ENCODE data around the gene NAA30. TPM values are rescaled to one million over a fixed set of nuclear protein-coding genes. Genes with fewer than 3 reads are reported as not detected.

Gene NAA30
- total RNA-seq, 1 donor from 2014 or later, result 25.1 TPM

DNA sequence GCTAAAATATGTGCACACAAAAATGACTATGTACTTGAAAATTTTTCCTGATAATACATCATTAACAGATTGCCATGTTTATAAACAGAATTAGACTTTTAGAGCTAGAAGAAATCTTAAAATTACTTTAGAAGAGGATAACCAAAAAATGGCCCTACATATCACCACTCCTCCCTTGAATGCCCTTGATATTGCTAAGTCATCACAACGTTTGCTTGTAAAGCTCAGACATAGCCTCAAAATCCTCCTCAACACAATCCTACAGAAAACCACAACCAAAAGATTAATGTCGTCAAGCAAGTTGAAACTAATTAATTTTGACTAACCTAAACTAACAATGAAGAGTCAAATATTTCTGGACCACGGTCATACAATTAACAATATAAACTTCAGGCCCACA, 19.4 kb upstream of the NAA30 start:
- no peak overlapping the region for H3K27ac ChIP-seq (ENCODE audit: low read depth, low read length)
- H3K4me1 ChIP-seq (ENCODE audit: control insufficient read depth in 3 of 3, insufficient read depth in 3 of 3, low read length in 3 of 3), result no peaks in the 10 kb centered on the region
- H3K36me3 ChIP-seq (ENCODE audit: control insufficient read depth in 3 of 3, insufficient read depth in 3 of 3, low read length in 3 of 3), result no peaks in the 10 kb centered on the region
- H3K9me3 ChIP-seq (ENCODE audit: control insufficient read depth in 3 of 3, low read length in 3 of 3), result no peaks in the 10 kb centered on the region
- H3K4me3 ChIP-seq (ENCODE audit: low read length in 3 of 3), result no peak overlapping the region
- H3K27me3 ChIP-seq (ENCODE audit: control insufficient read depth in 3 of 3, insufficient read depth in 3 of 3, low read length in 3 of 3), result no peaks in the 10 kb centered on the region
- H3K9ac ChIP-seq (ENCODE audit: low read depth in 1 of 3, low read length in 3 of 3), result no peak overlapping the region

DNA sequence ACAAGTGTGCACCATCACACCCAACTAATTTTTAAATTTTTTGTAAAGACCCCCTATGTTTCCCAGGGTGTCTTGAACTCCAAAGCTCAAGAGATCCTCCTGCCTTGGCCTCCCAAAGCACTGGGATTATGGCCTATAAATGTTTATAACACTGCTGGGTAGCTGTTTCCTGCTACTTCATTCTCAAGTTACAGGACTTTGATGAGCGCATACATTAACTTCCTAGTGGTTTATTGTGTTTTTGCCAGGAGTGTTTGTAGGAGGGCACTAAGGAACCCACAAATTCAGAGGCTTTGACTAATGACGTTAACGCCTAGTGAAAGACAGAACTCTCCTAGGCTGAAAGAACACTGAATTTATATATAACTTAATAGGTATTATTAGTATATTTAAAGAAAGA, 15.2 kb upstream of the NAA30 start:
- no peak overlapping the region for H3K4me3 ChIP-seq (ENCODE audit: low read length in 3 of 3)
- H3K27me3 ChIP-seq (ENCODE audit: control insufficient read depth in 3 of 3, insufficient read depth in 3 of 3, low read length in 3 of 3), result no peaks in the 10 kb centered on the region
- no peak overlapping the region for H3K27ac ChIP-seq (ENCODE audit: low read depth, low read length)
- no peaks in the 10 kb centered on the region for H3K9me3 ChIP-seq (ENCODE audit: control insufficient read depth in 3 of 3, low read length in 3 of 3)
- no peaks in the 10 kb centered on the region for H3K4me1 ChIP-seq (ENCODE audit: control insufficient read depth in 3 of 3, insufficient read depth in 3 of 3, low read length in 3 of 3)
- no peak overlapping the region for H3K9ac ChIP-seq (ENCODE audit: low read depth in 1 of 3, low read length in 3 of 3)
- H3K36me3 ChIP-seq (ENCODE audit: control insufficient read depth in 3 of 3, insufficient read depth in 3 of 3, low read length in 3 of 3), result no peaks in the 10 kb centered on the region

DNA sequence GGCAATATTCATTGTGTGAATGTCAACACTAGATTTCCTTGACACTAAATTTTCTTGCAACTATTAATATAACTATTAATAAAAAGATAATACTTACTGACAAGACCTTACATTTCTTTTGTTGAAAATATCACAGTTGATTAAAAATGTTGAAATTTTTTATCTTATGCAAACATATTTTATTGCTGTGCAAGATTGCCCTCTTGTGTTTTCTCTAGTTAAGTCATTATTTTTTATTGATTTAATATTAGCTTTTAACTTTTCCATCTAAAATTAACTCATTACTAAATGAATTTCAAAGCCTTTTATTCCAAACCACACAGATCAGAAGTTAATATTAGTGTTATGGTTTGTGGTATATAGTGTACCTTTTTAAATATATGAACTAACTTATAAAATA, 11.7 kb upstream of the NAA30 start:
- Histone ChIP-seq H3K4me3 (ENCODE audit: low read length in 3 of 3) (no peak overlapping the region), H3K36me3 (ENCODE audit: control insufficient read depth in 3 of 3, insufficient read depth in 3 of 3, low read length in 3 of 3) (no peaks in the 10 kb centered on the region), H3K9ac (ENCODE audit: low read depth in 1 of 3, low read length in 3 of 3) (no peak overlapping the region), H3K4me1 (ENCODE audit: control insufficient read depth in 3 of 3, insufficient read depth in 3 of 3, low read length in 3 of 3) (no peaks in the 10 kb centered on the region), H3K27me3 (ENCODE audit: control insufficient read depth in 3 of 3, insufficient read depth in 3 of 3, low read length in 3 of 3) (no peaks in the 10 kb centered on the region), H3K27ac (ENCODE audit: low read depth, low read length) (no peak overlapping the region), H3K9me3 (ENCODE audit: control insufficient read depth in 3 of 3, low read length in 3 of 3) (no peaks in the 10 kb centered on the region)

DNA sequence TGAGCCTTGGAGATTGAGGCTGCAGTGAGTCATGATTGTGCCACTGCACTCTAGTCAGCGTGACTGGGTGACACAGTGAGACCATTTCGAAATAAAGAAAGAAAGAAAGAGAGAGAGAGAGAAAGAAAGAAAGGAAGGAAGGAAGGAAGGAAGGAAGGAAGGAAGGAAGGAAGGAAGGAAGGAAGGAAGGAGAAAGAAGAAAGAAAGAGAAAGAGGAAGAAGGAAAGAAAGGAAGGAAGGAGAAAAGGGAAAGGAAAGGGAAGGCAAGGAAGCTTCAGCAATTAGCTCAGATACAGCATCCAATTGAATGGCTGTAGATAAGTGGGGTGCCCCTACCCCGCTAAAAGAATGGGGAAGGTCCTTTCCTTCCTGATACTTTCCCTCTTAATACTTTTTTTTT, 9.5 kb upstream of the NAA30 start:
- no peak overlapping the region for H3K9ac ChIP-seq (ENCODE audit: low read depth in 1 of 3, low read length in 3 of 3)
- H3K36me3 ChIP-seq (ENCODE audit: control insufficient read depth in 3 of 3, insufficient read depth in 3 of 3, low read length in 3 of 3), result no peaks in the 10 kb centered on the region
- H3K4me3 ChIP-seq (ENCODE audit: low read length in 3 of 3), result no peak overlapping the region
- H3K27ac ChIP-seq (ENCODE audit: low read depth, low read length), result no peak overlapping the region
- H3K27me3 ChIP-seq (ENCODE audit: control insufficient read depth in 3 of 3, insufficient read depth in 3 of 3, low read length in 3 of 3), result no peaks in the 10 kb centered on the region
- no peaks in the 10 kb centered on the region for H3K4me1 ChIP-seq (ENCODE audit: control insufficient read depth in 3 of 3, insufficient read depth in 3 of 3, low read length in 3 of 3)
- no peaks in the 10 kb centered on the region for H3K9me3 ChIP-seq (ENCODE audit: control insufficient read depth in 3 of 3, low read length in 3 of 3)

DNA sequence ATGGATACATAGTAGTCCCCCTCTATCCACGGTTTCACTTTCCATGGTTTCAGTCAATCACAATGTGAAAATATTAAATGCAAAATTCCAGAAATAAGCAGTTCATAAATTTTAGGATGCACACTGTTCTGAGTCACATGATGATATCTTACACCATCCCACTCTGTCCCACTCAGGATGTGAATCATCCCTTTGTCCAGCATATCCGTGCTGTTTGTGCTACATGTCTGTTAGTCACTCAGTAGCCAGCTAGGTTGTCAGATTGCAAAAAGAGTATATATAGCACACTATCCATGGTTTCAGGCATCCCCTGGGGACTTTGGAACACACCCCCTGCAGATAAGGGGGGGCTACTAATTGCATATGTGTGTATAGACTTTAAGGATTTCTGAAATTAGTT, 8.1 kb upstream of the NAA30 start:
- Histone ChIP-seq H3K4me3 (ENCODE audit: low read length in 3 of 3) (no peak overlapping the region), H3K27ac (ENCODE audit: low read depth, low read length) (no peak overlapping the region), H3K36me3 (ENCODE audit: control insufficient read depth in 3 of 3, insufficient read depth in 3 of 3, low read length in 3 of 3) (no peaks in the 10 kb centered on the region), H3K27me3 (ENCODE audit: control insufficient read depth in 3 of 3, insufficient read depth in 3 of 3, low read length in 3 of 3) (no peaks in the 10 kb centered on the region), H3K9me3 (ENCODE audit: control insufficient read depth in 3 of 3, low read length in 3 of 3) (no peaks in the 10 kb centered on the region), H3K4me1 (ENCODE audit: control insufficient read depth in 3 of 3, insufficient read depth in 3 of 3, low read length in 3 of 3) (no peaks in the 10 kb centered on the region), H3K9ac (ENCODE audit: low read depth in 1 of 3, low read length in 3 of 3) (no peak overlapping the region)

DNA sequence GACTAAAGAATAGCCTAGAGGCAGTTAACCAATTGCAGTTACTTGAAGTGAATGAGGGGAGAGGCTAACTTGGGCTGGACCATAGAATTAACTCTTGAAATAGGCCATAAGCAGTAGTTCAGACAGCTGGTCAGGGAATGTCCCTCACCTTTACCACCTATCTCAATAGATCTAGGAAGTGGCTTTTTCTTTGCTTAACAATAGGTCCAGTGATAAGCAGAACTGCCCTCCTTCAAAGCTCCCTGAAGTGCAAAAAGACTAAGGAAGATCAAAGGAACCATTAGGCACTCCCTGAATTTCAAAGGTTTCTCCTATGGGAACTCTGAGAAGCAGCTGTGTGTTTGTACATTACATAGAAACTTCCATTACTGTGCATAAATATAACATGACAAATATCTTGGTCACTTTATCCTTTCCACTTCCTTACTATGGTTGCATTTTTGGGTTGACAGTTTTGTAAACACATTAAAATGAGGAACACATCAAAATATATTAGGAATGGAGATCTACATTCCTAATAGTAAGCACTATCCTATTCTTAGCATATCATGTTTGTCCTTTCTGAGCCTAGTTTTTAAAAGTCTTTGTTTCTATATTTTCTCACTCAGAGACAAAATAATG, 7.2 kb upstream of the NAA30 start:
- H3K9me3 ChIP-seq (ENCODE audit: control insufficient read depth in 3 of 3, low read length in 3 of 3), result no peaks in the 10 kb centered on the region
- no peak overlapping the region for H3K9ac ChIP-seq (ENCODE audit: low read depth in 1 of 3, low read length in 3 of 3)
- H3K27me3 ChIP-seq (ENCODE audit: control insufficient read depth in 3 of 3, insufficient read depth in 3 of 3, low read length in 3 of 3), result no peaks in the 10 kb centered on the region
- H3K4me3 ChIP-seq (ENCODE audit: low read length in 3 of 3), result no peak overlapping the region
- no peak overlapping the region for H3K27ac ChIP-seq (ENCODE audit: low read depth, low read length)
- no peaks in the 10 kb centered on the region for H3K36me3 ChIP-seq (ENCODE audit: control insufficient read depth in 3 of 3, insufficient read depth in 3 of 3, low read length in 3 of 3)
- H3K4me1 ChIP-seq (ENCODE audit: control insufficient read depth in 3 of 3, insufficient read depth in 3 of 3, low read length in 3 of 3), result no peaks in the 10 kb centered on the region

DNA sequence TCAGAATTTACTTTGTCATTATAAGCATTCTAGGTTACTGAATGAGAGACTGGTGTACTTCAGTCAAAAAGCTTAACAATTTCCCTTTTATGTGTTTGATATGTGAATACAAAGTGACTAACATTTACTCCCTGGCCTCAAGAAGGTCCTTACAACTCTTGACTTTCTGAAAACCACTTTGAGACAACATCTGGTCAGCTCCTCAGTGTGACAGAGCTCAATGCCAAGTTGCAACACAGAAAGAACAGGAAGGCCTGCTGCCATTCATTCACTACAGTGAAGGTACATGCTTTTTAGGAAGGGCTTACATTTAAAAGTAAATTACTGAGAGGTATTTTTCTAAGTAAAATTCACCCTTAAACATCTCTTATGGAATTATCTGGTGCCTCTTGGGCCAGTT, 2.3 kb upstream of the NAA30 start:
- Histone ChIP-seq H3K36me3 (ENCODE audit: control insufficient read depth in 3 of 3, insufficient read depth in 3 of 3, low read length in 3 of 3) (no peaks in the 10 kb centered on the region), H3K4me1 (ENCODE audit: control insufficient read depth in 3 of 3, insufficient read depth in 3 of 3, low read length in 3 of 3) (peaks cover 16 to 19% (median 19%) of the 10 kb centered on the region in 3 donors), H3K27ac (ENCODE audit: low read depth, low read length) (no peak overlapping the region)

DNA sequence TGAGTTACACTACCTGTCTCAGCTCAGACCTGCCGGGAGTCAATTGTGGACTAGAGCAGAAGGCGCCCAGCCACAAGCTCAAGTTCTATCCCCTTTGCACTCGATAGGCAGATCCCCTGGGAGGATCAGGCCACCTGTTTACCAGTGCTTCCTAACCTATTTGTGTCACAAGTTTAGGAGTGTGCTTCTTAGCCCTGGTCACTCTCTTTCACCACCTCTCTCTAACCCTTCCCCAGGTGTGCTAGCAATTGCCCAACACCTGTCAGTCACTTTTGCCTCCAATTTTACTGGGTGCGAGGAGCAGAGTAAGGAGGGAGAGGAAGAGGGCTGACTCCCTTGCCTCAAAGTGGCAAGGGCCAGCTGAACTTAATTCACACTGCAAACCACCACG, 745 bp upstream of the NAA30 start:
- H3K27me3 ChIP-seq (ENCODE audit: control insufficient read depth in 3 of 3, insufficient read depth in 3 of 3, low read length in 3 of 3), result no peaks in the 10 kb centered on the region
- peaks cover 21 to 30% (median 22%) of the 10 kb centered on the region in 3 donors for H3K4me1 ChIP-seq (ENCODE audit: control insufficient read depth in 3 of 3, insufficient read depth in 3 of 3, low read length in 3 of 3)

More for the DNA sequence above, 2.3 kb upstream of the NAA30 start:
- Histone ChIP-seq H3K9ac (ENCODE audit: low read depth in 1 of 3, low read length in 3 of 3) (no peak overlapping the region), H3K9me3 (ENCODE audit: control insufficient read depth in 3 of 3, low read length in 3 of 3) (no peaks in the 10 kb centered on the region), H3K4me3 (ENCODE audit: low read length in 3 of 3) (no peak overlapping the region), H3K27me3 (ENCODE audit: control insufficient read depth in 3 of 3, insufficient read depth in 3 of 3, low read length in 3 of 3) (no peaks in the 10 kb centered on the region)

DNA sequence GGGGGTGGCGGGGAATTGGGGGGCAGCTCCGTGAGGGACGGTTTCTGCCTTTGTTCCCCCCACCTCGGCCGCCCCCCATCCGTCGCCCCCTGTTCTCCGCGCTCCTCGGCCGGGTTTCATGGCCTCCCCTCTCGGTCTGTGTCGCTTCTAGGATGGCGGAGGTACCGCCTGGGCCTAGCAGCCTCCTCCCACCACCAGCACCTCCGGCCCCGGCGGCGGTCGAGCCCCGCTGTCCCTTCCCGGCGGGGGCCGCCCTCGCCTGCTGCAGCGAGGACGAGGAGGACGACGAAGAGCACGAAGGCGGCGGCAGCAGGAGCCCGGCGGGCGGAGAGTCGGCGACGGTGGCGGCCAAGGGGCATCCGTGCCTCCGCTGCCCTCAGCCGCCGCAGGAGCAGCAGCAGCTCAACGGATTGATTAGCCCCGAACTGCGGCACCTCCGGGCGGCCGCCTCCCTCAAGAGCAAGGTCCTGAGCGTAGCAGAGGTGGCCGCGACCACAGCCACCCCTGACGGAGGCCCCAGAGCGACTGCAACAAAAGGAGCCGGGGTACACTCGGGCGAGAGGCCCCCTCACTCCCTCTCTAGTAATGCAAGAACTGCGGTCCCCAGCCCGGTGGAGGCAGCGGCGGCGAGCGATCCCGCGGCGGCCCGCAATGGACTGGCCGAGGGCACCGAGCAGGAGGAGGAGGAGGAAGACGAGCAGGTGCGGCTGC, 575 bp downstream of the NAA30 start:
- peak overlapping the region; percentile 85 to 89 (median 87) for H3K9ac ChIP-seq (ENCODE audit: low read depth in 1 of 3, low read length in 3 of 3)
- no peaks in the 10 kb centered on the region for H3K27me3 ChIP-seq (ENCODE audit: control insufficient read depth in 3 of 3, insufficient read depth in 3 of 3, low read length in 3 of 3)
- H3K36me3 ChIP-seq (ENCODE audit: control insufficient read depth in 3 of 3, insufficient read depth in 3 of 3, low read length in 3 of 3), result peaks cover 0 to 2% (median 0%) of the 10 kb centered on the region in 3 donors
- H3K4me1 ChIP-seq (ENCODE audit: control insufficient read depth in 3 of 3, insufficient read depth in 3 of 3, low read length in 3 of 3), result peaks cover 22 to 31% (median 23%) of the 10 kb centered on the region in 3 donors
- H3K9me3 ChIP-seq (ENCODE audit: control insufficient read depth in 3 of 3, low read length in 3 of 3), result no peaks in the 10 kb centered on the region
- H3K27ac ChIP-seq (ENCODE audit: low read depth, low read length), result peak overlapping the region; percentile 76
- H3K4me3 ChIP-seq (ENCODE audit: low read length in 3 of 3), result peak overlapping the region; percentile 80 to 90 (median 83)

More for the DNA sequence above, 745 bp upstream of the NAA30 start:
- peak overlapping the region; percentile 76 for H3K27ac ChIP-seq (ENCODE audit: low read depth, low read length)
- peak overlapping the region; percentile 78 to 89 (median 87) for H3K9ac ChIP-seq (ENCODE audit: low read depth in 1 of 3, low read length in 3 of 3)
- H3K36me3 ChIP-seq (ENCODE audit: control insufficient read depth in 3 of 3, insufficient read depth in 3 of 3, low read length in 3 of 3), result peaks cover 0 to 2% (median 0%) of the 10 kb centered on the region in 3 donors
- peak overlapping the region; percentile 80 to 90 (median 83) for H3K4me3 ChIP-seq (ENCODE audit: low read length in 3 of 3)
- H3K9me3 ChIP-seq (ENCODE audit: control insufficient read depth in 3 of 3, low read length in 3 of 3), result no peaks in the 10 kb centered on the region

DNA sequence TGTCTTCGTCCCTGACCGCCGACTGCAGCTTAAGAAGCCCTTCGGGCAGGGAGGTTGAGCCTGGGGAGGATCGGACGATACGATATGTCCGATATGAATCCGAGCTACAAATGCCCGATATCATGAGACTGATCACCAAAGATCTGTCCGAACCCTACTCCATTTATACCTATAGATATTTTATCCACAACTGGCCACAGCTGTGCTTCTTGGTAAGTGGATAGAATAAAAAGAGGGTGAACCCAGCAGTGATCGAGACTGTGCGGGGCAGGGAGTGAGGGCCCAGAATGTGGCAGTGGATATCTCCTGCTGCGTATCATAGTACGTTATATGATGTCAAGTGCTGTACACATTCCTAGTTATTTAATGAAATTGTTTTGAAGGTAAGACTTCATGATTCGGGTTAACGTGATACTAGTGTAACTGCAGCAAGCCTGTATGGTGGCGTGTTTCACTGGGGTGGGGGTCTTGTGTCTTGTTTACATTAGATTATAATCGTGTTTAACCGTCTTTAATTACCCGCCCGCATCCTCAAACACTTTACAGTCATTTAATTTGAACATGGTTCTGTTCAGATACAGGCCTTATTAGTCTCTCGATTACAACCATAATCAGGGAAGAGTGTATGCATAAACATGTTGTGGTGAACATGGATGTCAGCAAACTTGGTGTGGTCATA, 1.3 kb downstream of the NAA30 start:
- peak overlapping the region; percentile 85 to 89 (median 87) for H3K9ac ChIP-seq (ENCODE audit: low read depth in 1 of 3, low read length in 3 of 3)
- peaks cover 22 to 31% (median 24%) of the 10 kb centered on the region in 3 donors for H3K4me1 ChIP-seq (ENCODE audit: control insufficient read depth in 3 of 3, insufficient read depth in 3 of 3, low read length in 3 of 3)
- peak overlapping the region; percentile 76 for H3K27ac ChIP-seq (ENCODE audit: low read depth, low read length)

More for the DNA sequence above, 1.3 kb downstream of the NAA30 start:
- Histone ChIP-seq H3K27me3 (ENCODE audit: control insufficient read depth in 3 of 3, insufficient read depth in 3 of 3, low read length in 3 of 3) (no peaks in the 10 kb centered on the region), H3K4me3 (ENCODE audit: low read length in 3 of 3) (peak overlapping the region; percentile 80 to 90 (median 83)), H3K9me3 (ENCODE audit: control insufficient read depth in 3 of 3, low read length in 3 of 3) (no peaks in the 10 kb centered on the region), H3K36me3 (ENCODE audit: control insufficient read depth in 3 of 3, insufficient read depth in 3 of 3, low read length in 3 of 3) (peaks cover 0 to 2% (median 0%) of the 10 kb centered on the region in 3 donors)

Measured in skeletal muscle tissue (tissue), 4 donors.